ENCODE data around the gene CPED1. TPM values are rescaled to one million over a fixed set of nuclear protein-coding genes. Genes with fewer than 3 reads are reported as not detected.
"Not testable (repeated sequence)": the region's sequence is repeated elsewhere in the genome, so short reads cannot be mapped to it uniquely, and the experiment has no call there.

Gene CPED1
- total RNA-seq, 2 experiments from 2014 or later, result not detected

DNA sequence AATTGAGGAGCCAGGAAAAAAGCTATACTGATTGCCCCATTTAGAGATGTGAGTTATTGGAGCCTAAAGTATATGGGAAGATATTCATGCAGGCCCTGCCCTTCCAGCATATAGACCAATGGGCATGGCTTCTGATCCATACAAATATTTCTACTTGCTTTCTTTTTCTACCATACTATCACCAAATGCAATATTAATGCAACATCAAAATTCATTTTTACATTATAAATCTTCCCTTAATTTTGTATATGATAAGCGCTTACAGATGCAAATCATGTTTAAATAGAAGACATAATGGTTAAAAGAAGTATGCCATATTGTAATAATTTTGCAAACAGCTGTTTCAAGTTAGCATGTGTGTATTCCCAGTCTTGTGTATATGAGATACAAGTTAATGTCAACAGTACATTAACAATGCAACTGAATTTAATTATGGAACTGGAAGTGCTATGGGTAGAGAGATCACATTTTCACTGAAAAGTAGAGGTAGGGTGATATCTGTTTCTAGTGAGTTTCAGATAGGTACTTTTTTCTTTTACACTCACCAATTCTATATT, 315.7 kb downstream of the CPED1 start:
- CTCF ChIA-PET, result no interaction called here
- POLR2A ChIA-PET, result no interaction called here
- no peak for DNase-seq
- Mint-ChIP-seq H3K36me3 (ENCODE audit: low read depth) (no peaks in the 10 kb centered on the region), H3K27ac (no peak overlapping the region), H3K4me1 (ENCODE audit: low read depth) (no peaks in the 10 kb centered on the region), H3K4me3 (no peak overlapping the region), H3K27me3 (ENCODE audit: low read depth) (no peaks in the 10 kb centered on the region), H3K9me3 (ENCODE audit: insufficient read depth) (no peaks in the 10 kb centered on the region)
- ATAC-seq, result no peak

DNA sequence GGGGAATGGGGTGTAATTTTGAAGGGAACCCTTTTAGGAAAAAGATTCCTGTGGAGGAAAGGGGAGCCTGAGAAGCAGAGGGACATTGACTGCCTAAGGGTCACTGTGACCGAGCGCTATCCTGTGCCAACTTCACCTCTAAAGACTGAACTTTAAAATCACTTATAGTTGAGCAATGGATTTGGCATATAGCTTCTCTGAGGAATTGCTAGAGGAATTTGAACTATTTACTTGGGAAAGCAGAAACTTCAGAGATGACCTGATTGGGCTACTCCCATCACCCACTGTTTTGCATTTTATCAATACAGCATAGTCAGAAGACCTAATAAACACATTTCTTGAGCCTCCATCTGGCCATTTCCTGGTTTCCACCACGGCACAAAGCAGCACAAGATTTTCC, 316.6 kb downstream of the CPED1 start:
- Mint-ChIP-seq H3K4me3 (no peak overlapping the region), H3K27ac (no peak overlapping the region), H3K4me1 (ENCODE audit: low read depth) (no peaks in the 10 kb centered on the region), H3K27me3 (ENCODE audit: low read depth) (no peaks in the 10 kb centered on the region), H3K9me3 (ENCODE audit: insufficient read depth) (no peaks in the 10 kb centered on the region), H3K36me3 (ENCODE audit: low read depth) (no peaks in the 10 kb centered on the region)
- POLR2A ChIA-PET, result no interaction called here
- CTCF ChIA-PET, result no interaction called here
- DNase-seq (no peak), ATAC-seq (no peak)

DNA sequence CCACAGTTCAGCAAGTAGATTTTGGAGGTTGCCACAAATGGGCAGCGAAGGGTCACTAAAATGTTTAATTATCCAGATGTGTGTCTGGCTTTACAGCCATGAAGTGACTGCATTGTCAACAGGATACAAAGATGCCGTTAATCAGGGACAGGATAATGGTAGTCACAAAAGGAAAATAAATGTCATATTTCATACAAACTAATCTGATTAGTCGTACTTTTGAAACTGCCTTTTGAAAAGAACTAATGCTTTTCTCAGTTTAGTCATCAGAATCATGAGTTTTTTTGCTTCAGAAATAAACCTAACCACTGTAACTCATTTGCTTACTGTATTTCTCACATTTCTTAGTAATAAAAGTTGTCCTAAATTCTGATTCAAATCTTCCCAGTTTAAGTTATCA, 318.1 kb downstream of the CPED1 start:
- H3K9me3 Mint-ChIP-seq (ENCODE audit: insufficient read depth), result no peaks in the 10 kb centered on the region
- H3K27ac Mint-ChIP-seq, result no peak overlapping the region
- H3K27me3 Mint-ChIP-seq (ENCODE audit: low read depth), result peaks cover 6% of the 10 kb centered on the region
- DNase-seq (no peak), ATAC-seq (no peak)
- CTCF ChIA-PET, result no interaction called here
- H3K4me3 Mint-ChIP-seq, result no peak overlapping the region
- no peaks in the 10 kb centered on the region for H3K36me3 Mint-ChIP-seq (ENCODE audit: low read depth)
- H3K4me1 Mint-ChIP-seq (ENCODE audit: low read depth), result no peaks in the 10 kb centered on the region
- POLR2A ChIA-PET, result no interaction called here

- DNase-seq (no peak), ATAC-seq (no peak)
- Mint-ChIP-seq H3K36me3 (ENCODE audit: low read depth) (no peaks in the 10 kb centered on the region), H3K4me3 (no peak overlapping the region), H3K27me3 (ENCODE audit: low read depth) (peaks cover 6% of the 10 kb centered on the region), H3K9me3 (ENCODE audit: insufficient read depth) (no peaks in the 10 kb centered on the region), H3K27ac (no peak overlapping the region), H3K4me1 (ENCODE audit: low read depth) (no peaks in the 10 kb centered on the region)
- CTCF ChIA-PET, result no interaction called here
- POLR2A ChIA-PET, result no interaction called here
These were observed 318.6 kb downstream of the CPED1 start for GRCh38 chr7:121307021-121307574.

DNA sequence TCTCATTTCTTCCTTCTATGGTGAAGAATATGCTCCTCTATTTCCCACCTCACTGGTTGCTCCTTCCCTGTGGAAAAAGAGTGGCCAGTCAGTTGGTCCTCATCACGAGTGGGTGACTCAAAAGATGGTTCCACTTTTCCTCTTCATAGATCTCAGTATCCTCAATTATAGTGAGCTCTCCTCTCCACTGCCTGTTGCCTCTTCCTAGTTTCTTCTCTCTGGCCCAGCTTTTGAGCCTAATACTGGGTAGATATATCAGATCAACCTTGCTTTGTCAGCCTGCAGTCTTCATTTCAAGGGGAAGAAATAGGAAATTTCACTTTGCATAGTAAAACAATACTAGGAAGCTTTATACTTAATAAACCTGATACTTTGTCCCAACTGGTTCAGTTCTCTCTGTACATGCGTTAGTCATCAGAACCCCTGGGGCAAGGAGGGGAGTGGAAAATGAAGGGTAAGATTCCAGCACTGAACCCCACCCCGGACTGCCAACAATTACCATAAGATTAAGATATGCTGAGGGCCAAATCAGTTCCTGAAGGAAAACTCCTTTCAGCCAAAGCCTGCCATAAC, 324.8 kb downstream of the CPED1 start:
- ChIA-PET CTCF (no interaction called here), POLR2A (interaction anchor here (0.6 kb wide), 1 partner anchor 178 kb away, joined by 3 read pairs; no protein-coding TSS in a partner anchor)
- H3K27me3 Mint-ChIP-seq (ENCODE audit: low read depth), result peaks cover 9% of the 10 kb centered on the region
- H3K4me1 Mint-ChIP-seq (ENCODE audit: low read depth), result no peaks in the 10 kb centered on the region
- no peaks in the 10 kb centered on the region for H3K36me3 Mint-ChIP-seq (ENCODE audit: low read depth)
- ATAC-seq, result no peak
- H3K27ac Mint-ChIP-seq, result no peak overlapping the region
- no peaks in the 10 kb centered on the region for H3K9me3 Mint-ChIP-seq (ENCODE audit: insufficient read depth)
- no peak for DNase-seq
- H3K4me3 Mint-ChIP-seq, result no peak overlapping the region

- POLR2A ChIA-PET, result no interaction called here
- H3K4me1 Mint-ChIP-seq (ENCODE audit: low read depth), result no peaks in the 10 kb centered on the region
- no peaks in the 10 kb centered on the region for H3K9me3 Mint-ChIP-seq (ENCODE audit: insufficient read depth)
- H3K4me3 Mint-ChIP-seq, result no peak overlapping the region
- peaks cover 9% of the 10 kb centered on the region for H3K27me3 Mint-ChIP-seq (ENCODE audit: low read depth)
- H3K27ac Mint-ChIP-seq, result no peak overlapping the region
- H3K36me3 Mint-ChIP-seq (ENCODE audit: low read depth), result no peaks in the 10 kb centered on the region
- DNase-seq, result no peak
- CTCF ChIA-PET, result no interaction called here
- ATAC-seq, result no peak
These were observed 325.5 kb downstream of the CPED1 start for GRCh38 chr7:121313793-121314676.

DNA sequence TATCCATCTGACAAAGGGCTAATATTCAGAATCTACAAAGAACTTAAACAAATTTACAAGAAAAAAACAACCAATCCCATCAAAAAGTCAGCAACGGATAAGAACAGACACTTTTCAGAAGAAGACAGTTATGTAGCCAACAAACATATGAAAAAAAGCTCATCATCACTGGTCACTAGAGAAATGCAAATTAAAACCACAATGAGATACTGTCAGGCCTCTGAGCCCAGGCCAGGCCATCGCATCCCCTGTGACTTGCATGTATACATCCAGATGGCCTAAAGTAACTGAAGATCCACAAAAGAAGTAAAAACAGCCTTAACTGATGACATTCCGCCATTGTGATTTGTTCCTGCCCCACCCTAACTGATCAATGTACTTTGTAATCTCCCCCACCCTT, 326.7 kb downstream of the CPED1 start:
- H3K4me3 Mint-ChIP-seq; H3K4me1 Mint-ChIP-seq (ENCODE audit: low read depth); DNase-seq; ATAC-seq; CTCF ChIA-PET; H3K27ac Mint-ChIP-seq; H3K9me3 Mint-ChIP-seq (ENCODE audit: insufficient read depth); H3K27me3 Mint-ChIP-seq (ENCODE audit: low read depth); POLR2A ChIA-PET; H3K36me3 Mint-ChIP-seq (ENCODE audit: low read depth): not testable (repeated sequence)

DNA sequence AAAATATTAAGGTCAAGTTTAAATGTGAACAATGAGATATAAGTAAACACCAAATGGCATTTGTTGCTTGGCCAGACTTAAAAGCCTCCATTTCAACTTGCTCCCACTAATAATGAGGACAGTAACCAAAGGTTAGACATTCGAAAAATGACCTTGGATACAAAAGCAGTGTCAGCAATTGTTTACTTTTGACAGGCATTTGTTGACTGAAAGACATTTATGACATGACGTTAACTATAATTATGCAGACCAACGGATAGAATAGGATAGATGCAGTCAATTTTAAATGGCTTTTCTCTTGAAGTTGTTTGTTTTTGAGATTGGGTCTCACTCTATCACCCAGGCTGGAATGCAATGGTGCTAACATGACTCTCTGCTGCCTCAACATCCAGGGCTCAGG, 333.9 kb downstream of the CPED1 start:
- Mint-ChIP-seq H3K27me3 (ENCODE audit: low read depth) (peaks cover 15% of the 10 kb centered on the region), H3K4me3 (no peak overlapping the region), H3K36me3 (ENCODE audit: low read depth) (no peaks in the 10 kb centered on the region), H3K9me3 (ENCODE audit: insufficient read depth) (no peaks in the 10 kb centered on the region), H3K4me1 (ENCODE audit: low read depth) (no peaks in the 10 kb centered on the region), H3K27ac (no peak overlapping the region)
- CTCF ChIA-PET, result no interaction called here
- ATAC-seq, result no peak
- no peak for DNase-seq
- POLR2A ChIA-PET, result no interaction called here

DNA sequence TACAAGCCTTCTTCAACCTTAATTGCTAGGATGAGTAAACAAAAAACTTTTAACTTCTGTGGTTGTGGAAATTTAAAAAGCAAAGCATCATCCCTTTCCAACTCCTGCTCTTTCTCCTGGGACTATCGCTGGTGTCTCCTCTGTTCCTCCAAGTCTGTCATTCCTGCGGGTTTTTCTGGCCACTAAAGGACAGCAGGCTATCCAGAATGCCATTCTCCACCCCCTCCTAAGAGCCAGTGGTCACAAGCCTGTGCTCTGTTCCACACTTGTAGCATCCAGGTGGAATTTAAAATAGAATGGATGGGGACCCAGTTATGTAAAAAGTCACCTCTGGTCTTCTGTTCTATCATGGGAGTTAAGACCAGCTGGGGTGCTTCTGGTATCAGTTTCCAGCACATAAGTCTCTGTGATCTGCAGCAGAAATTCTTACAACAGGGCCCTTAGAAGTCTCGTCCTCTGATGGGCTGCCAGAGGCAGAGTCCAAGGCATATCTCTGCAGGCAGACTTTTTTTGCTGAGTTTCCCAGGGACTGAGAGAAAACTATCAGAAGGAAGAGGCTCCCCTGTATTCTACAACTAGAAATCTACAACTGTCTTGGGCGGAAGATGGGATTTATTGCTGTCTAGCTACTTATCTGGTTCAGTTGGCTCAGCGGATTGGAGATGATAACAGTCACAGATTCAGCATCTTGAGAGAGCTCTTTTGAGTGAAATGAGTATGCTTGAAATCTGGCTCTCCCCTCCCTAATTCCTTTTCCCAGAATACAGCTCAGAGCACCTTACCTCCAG, 335.2 kb downstream of the CPED1 start:
- ChIA-PET POLR2A (no interaction called here), CTCF (interaction anchor here (0.6 kb wide), 1 partner anchor 366 kb away, joined by 3 read pairs; no protein-coding TSS in a partner anchor)
- peaks cover 2% of the 10 kb centered on the region for H3K4me1 Mint-ChIP-seq (ENCODE audit: low read depth)
- no peaks in the 10 kb centered on the region for H3K9me3 Mint-ChIP-seq (ENCODE audit: insufficient read depth)
- no peaks in the 10 kb centered on the region for H3K36me3 Mint-ChIP-seq (ENCODE audit: low read depth)
- H3K4me3 Mint-ChIP-seq, result no peak overlapping the region
- ATAC-seq (no peak), DNase-seq (no peak)
- H3K27me3 Mint-ChIP-seq (ENCODE audit: low read depth), result peaks cover 27% of the 10 kb centered on the region
- no peak overlapping the region for H3K27ac Mint-ChIP-seq

GRCh38 chr7:121327671-121328070, 339.2 kb downstream of the CPED1 start:
- ChIA-PET POLR2A (no interaction called here), CTCF (no interaction called here)
- H3K27ac Mint-ChIP-seq, result no peak overlapping the region
- ATAC-seq (no peak), DNase-seq (no peak)
- H3K4me3 Mint-ChIP-seq, result no peak overlapping the region
- peaks cover 50% of the 10 kb centered on the region for H3K27me3 Mint-ChIP-seq (ENCODE audit: low read depth)
- H3K36me3 Mint-ChIP-seq (ENCODE audit: low read depth), result no peaks in the 10 kb centered on the region
- peaks cover 17% of the 10 kb centered on the region for H3K4me1 Mint-ChIP-seq (ENCODE audit: low read depth)
- no peaks in the 10 kb centered on the region for H3K9me3 Mint-ChIP-seq (ENCODE audit: insufficient read depth)

DNA sequence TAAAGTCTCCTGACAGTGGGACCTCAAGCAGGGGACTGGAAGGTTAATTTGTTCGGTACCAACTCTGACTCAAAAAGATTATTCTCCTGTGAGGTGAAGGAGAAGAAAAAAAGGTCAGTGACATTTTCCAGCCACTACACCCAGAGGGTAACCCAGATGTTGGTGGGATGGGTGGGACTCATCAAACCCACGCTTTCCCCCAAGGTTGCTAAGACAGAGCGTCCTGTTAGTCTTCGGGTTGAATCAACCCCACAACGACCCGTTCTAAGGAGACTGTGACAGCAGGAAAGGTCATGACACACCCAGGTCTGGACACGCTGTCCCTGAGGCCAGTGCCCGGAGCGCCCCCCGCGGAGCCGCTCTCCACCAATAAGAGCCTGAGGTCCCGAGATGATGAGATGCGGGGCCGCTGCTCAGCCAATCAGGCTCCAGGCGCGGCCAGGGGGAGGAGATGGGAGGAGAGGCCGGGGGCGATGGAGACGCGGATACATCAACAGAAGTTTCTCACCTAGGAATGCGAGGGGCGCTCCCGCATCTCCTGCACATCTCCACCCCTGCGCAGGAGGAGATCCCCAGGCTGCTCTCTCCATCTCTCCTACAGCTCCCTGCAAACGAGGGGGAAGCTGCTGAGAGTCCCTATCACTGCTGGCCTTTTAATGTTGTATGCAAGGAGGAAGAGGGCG, 340.1 kb downstream of the CPED1 start, which contains the start of gene WNT16:
WNT16 (plus strand) TSS at position 493 of the 683 bp plus-strand sequence. CDS start 293 bp downstream, outside the sequence.
- Mint-ChIP-seq H3K4me3 (peak within 1 kb of the TSS; percentile 52), H3K36me3 (ENCODE audit: low read depth) (no peaks in the 10 kb centered on the region), H3K27me3 (ENCODE audit: low read depth) (peaks cover 50% of the 10 kb centered on the region), H3K27ac (no peak within 1 kb of the TSS), H3K9me3 (ENCODE audit: insufficient read depth) (no peaks in the 10 kb centered on the region), H3K4me1 (ENCODE audit: low read depth) (peaks cover 17% of the 10 kb centered on the region)
- CTCF ChIA-PET, result interaction anchor here (1.0 to 1.4 kb wide), 2 partner anchors 38 to 218 kb away, joined by 3 to 6 read pairs; no protein-coding TSS in a partner anchor
- POLR2A ChIA-PET, result no interaction called here
- ATAC-seq, result no peak
- DNase-seq, result no peak

All from activated CD8-positive, alpha-beta T cell treated with anti-CD3 and anti-CD28 coated beads, Interleukin-2, amount 10 ng/mL, durations not matched to agents 7 days and 5 days (primary cell).